ENCODE data around the gene SLC25A23. TPM values are rescaled to one million over a fixed set of nuclear protein-coding genes. Genes with fewer than 3 reads are reported as not detected.

The SLC25A23 gene
- polyA plus RNA-seq, 2 of the 4 experiments (the other 2 are of a cell fraction), result 3.3 to 18.2 TPM

DNA sequence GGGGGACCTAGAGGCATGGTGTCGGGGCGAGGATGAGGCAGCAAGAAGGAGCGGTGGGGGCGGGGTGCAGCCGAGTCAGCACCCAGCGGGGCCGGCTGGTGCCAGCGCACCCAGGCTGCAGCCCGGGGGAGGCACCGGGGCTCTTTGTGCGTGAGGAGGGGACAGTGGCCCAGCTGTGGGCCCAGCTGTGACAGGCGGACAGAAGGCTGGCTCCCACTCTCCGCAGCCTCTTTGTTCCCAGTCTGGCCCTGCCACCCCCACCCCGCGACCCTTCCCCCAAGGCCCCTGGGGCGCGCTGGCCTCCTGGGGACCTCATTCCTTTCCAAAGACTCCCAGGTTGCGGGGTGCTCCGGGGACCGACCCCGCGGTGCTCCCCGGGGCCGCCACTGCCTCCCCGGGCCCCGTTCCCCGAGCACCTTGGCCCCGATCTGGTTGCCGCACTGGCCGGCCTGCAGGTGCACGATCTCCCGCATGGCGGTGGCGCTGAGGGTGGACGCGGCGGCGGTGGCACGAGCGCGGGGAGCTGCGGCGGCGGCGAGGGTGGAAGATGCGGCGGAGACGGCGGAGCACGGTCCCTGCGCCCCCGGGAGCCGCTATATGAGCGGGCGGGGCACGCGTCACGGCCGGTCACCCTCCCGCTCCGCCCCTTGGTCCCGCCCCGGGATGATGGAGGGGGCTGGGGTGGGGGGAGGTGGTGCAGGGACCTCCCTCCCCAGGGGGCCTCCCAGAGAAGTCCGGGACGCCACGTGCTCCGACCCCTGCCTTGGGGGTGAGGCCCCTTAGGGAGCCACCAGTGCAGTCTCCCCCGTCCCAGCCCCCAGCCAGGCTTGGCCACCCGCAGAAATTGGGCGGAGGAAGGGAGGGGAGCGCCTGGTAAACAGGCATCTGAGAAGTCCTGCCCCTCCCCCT, 42.4 kb upstream of the SLC25A23 start, which contains the start of gene TUBB4A:
Gene TUBB4A, minus strand, starts transcription at position 570 of the 909 bp plus-strand sequence. Its CDS starts 97 bp downstream, at position 473.
- peaks cover 5% of the 10 kb centered on the region; the same call in 2 of the 3 replicates for H3K4me1 ChIP-seq
- ATAC-seq (peak; percentile 74 to 80; a peak in 5 of 6 replicates), FAIRE-seq (no peak), DNase-seq (ENCODE audit: low read depth in 1 of 2, low spot score in 1 of 2) (peak in 1 of 2 experiments; percentile 54)
- no peak for TF ChIP-seq HDAC2 (IDR thresholded peaks at IDR 0.05)
- TF ChIP-seq PHF8 (IDR thresholded peaks at IDR 0.05; ENCODE audit: borderline replicate concordance, low read depth), result peak; percentile 62; the same call in 1 of the 2 replicates
- peak; percentile 28; the same call in 1 of the 2 replicates for TF ChIP-seq POLR2A (IDR thresholded peaks at IDR 0.05; ENCODE audit: low read length)
- peak within 1 kb of the TSS; percentile 81 for H3K4me3 ChIP-seq
- POLR2A ChIA-PET, result no interaction called here
- H3K4me2 ChIP-seq, result peak within 1 kb of the TSS; percentile 98
- CTCF ChIA-PET, result interaction anchor here (0.6 to 1.3 kb wide), 3 partner anchors 21 to 50 kb away, joined by 3 read pairs; partner anchors contain the start of gene DENND1C
- H3K27ac ChIP-seq, result peak within 1 kb of the TSS; percentile 79 to 94
- H3K9me3 ChIP-seq, result no peaks in the 10 kb centered on the region
- 30% methylated on average over 6 of the region's 71 CpGs for WGBS (ENCODE audit: missing lambda C conversion rate)

GRCh38 chr19:6500837-6501739, 41.5 kb upstream of the SLC25A23 start:
- FAIRE-seq (no peak), DNase-seq (ENCODE audit: low read depth in 1 of 2, low spot score in 1 of 2) (no peak), ATAC-seq (no peak)
- peak overlapping the region; percentile 98 for H3K4me2 ChIP-seq
- 89% methylated on average over 16 of the region's 24 CpGs for WGBS (ENCODE audit: missing lambda C conversion rate)
- peak overlapping the region in 1 of 2 experiments; percentile 94; a peak in 4 of 6 replicates for H3K27ac ChIP-seq
- peak overlapping the region; percentile 81 for H3K4me3 ChIP-seq
- CTCF ChIA-PET, result interaction anchor here (0.6 to 2.0 kb wide), 4 partner anchors 16 to 51 kb away, joined by 3 to 8 read pairs (median 3); partner anchors contain the start of gene DENND1C
- no peaks in the 10 kb centered on the region for H3K9me3 ChIP-seq
- H3K4me1 ChIP-seq, result peaks cover 5% of the 10 kb centered on the region; the same call in 2 of the 3 replicates
- POLR2A ChIA-PET, result interaction anchor here (0.6 kb wide), 1 partner anchor 10 kb away, joined by 4 read pairs; no protein-coding TSS in a partner anchor
- TF ChIP-seq ZFP36 (IDR thresholded peaks at IDR 0.05; ENCODE audit: borderline replicate concordance, partially characterized antibody), result peak; percentile 86
- TF ChIP-seq CHD2 (IDR thresholded peaks at IDR 0.05; ENCODE audit: low read length, partially characterized antibody), result no peak

GRCh38 chr19:6499052-6499790, 39.6 kb upstream of the SLC25A23 start:
- TF ChIP-seq NPAS2 (CRISPR knock-in tag; IDR thresholded peaks at IDR 0.05; ENCODE audit: borderline replicate concordance) (no peak), ZNF302 (CRISPR knock-in tag; IDR thresholded peaks at IDR 0.05) (no peak), RFX5 (IDR thresholded peaks at IDR 0.05) (no peak), CHD2 (IDR thresholded peaks at IDR 0.05; ENCODE audit: low read length, partially characterized antibody) (no peak), HOXB13 (CRISPR knock-in tag; IDR thresholded peaks at IDR 0.05; ENCODE audit: low read depth) (no peak), EP300 (IDR thresholded peaks at IDR 0.05) (no peak), KDM1A (IDR thresholded peaks at IDR 0.05; ENCODE audit: low read depth) (no peak), POLR2AphosphoS2 (conservative IDR thresholded peaks at IDR 0.05; ENCODE audit: low read length) (no peak), EHF (CRISPR knock-in tag; IDR thresholded peaks at IDR 0.05) (no peak)
- TF ChIP-seq, protein P1, sequence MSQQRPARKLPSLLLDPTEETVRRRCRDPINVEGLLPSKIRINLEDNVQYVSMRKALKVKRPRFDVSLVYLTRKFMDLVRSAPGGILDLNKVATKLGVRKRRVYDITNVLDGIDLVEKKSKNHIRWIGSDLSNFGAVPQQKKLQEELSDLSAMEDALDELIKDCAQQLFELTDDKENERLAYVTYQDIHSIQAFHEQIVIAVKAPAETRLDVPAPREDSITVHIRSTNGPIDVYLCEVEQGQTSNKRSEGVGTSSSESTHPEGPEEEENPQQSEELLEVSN (IDR thresholded peaks at IDR 0.05; ENCODE audit: borderline replicate concordance, low read depth), result no peak
- H3K4me3 ChIP-seq, result no peak overlapping the region
- CTCF ChIA-PET, result interaction anchor here (0.6 to 2.0 kb wide), 6 partner anchors 17 to 451 kb away, joined by 3 to 8 read pairs (median 4); partner anchors contain the start of gene DENND1C
- no peak for DNase-seq (ENCODE audit: low read depth in 1 of 2, low spot score in 1 of 2)
- H3K9me3 ChIP-seq, result no peaks in the 10 kb centered on the region
- H3K27ac ChIP-seq, result no peak overlapping the region
- WGBS (ENCODE audit: missing lambda C conversion rate), result 88% methylated on average over 17 of the region's 17 CpGs
- no peak for ATAC-seq
- POLR2A ChIA-PET, result interaction anchor here (0.6 kb wide), 1 partner anchor 8 kb away, joined by 3 read pairs; no protein-coding TSS in a partner anchor
- no peak for FAIRE-seq
- H3K4me2 ChIP-seq, result no peak overlapping the region
- peaks cover 5% of the 10 kb centered on the region; the same call in 2 of the 3 replicates for H3K4me1 ChIP-seq
